Ishikawa (cell line): ENCODE data around the gene OR52D1.

Source experiments
- CEBPB ChIP-seq: IDR thresholded peaks from 2 replicates; pipeline ENCODE4 v1.6.1; 2012
- CREB1 ChIP-seq: IDR thresholded peaks from 2 replicates; pipeline ENCODE4 v1.6.1; 2012; ENCODE audit warnings: low read depth
- EP300 ChIP-seq: IDR thresholded peaks from 2 replicates; pipeline ENCODE4 v1.6.1; 2012; ENCODE audit warnings: borderline replicate concordance
- TAF1 ChIP-seq: IDR thresholded peaks from 2 replicates; pipeline ENCODE4 v1.6.1; 2012; ENCODE audit warnings: low read depth, mild to moderate bottlenecking
- TEAD4 ChIP-seq: IDR thresholded peaks from 2 replicates; pipeline ENCODE4 v1.6.1; 2012
- YY1 ChIP-seq: IDR thresholded peaks from 2 replicates; pipeline ENCODE4 v1.6.1; 2012; ENCODE audit warnings: low read depth
- ZBTB7A ChIP-seq: IDR thresholded peaks from 2 replicates; pipeline ENCODE4 v1.6.1; 2012; ENCODE audit warnings: low read depth
- TF ChIP-seq, protein P1 (sequence below): IDR thresholded peaks from 2 replicates; pipeline ENCODE4 v1.6.1; 2012; ENCODE audit warnings: low read depth, mild to moderate bottlenecking
- TF ChIP-seq, protein P2 (sequence below): IDR thresholded peaks from 2 replicates; pipeline ENCODE4 v1.6.1; 2012

DNA sequence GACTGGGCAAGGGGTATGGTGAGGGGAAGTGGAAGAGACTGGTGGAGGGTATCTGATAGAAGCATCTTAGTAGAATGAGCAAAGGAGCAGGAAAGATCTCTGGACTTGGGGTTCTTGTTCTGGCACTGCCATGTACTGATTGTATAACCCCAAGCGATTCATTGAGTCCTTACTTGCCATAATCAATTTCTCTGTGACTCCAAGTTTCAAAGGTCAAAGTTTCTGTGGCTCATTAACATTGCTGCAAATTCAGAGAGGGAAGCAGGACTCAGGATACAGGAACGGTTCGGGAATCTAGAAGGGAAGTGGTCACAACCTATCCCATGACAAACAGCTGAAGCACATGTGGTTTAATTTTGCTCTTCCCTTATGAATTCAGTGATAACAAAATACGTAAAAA is 39.1 kb upstream of the OR52D1 start:
- TF ChIP-seq YY1 (no peak), EP300 (no peak), CEBPB (no peak), TAF1 (no peak), CREB1 (no peak), TEAD4 (no peak), ZBTB7A (no peak)
- TF ChIP-seq, protein P1, sequence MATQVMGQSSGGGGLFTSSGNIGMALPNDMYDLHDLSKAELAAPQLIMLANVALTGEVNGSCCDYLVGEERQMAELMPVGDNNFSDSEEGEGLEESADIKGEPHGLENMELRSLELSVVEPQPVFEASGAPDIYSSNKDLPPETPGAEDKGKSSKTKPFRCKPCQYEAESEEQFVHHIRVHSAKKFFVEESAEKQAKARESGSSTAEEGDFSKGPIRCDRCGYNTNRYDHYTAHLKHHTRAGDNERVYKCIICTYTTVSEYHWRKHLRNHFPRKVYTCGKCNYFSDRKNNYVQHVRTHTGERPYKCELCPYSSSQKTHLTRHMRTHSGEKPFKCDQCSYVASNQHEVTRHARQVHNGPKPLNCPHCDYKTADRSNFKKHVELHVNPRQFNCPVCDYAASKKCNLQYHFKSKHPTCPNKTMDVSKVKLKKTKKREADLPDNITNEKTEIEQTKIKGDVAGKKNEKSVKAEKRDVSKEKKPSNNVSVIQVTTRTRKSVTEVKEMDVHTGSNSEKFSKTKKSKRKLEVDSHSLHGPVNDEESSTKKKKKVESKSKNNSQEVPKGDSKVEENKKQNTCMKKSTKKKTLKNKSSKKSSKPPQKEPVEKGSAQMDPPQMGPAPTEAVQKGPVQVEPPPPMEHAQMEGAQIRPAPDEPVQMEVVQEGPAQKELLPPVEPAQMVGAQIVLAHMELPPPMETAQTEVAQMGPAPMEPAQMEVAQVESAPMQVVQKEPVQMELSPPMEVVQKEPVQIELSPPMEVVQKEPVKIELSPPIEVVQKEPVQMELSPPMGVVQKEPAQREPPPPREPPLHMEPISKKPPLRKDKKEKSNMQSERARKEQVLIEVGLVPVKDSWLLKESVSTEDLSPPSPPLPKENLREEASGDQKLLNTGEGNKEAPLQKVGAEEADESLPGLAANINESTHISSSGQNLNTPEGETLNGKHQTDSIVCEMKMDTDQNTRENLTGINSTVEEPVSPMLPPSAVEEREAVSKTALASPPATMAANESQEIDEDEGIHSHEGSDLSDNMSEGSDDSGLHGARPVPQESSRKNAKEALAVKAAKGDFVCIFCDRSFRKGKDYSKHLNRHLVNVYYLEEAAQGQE = no peak
- TF ChIP-seq, protein P2, sequence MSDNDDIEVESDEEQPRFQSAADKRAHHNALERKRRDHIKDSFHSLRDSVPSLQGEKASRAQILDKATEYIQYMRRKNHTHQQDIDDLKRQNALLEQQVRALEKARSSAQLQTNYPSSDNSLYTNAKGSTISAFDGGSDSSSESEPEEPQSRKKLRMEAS = no peak
